Vagina (tissue), 2 donors: Measurements from ENCODE around the gene PCDH1. TPM values are rescaled to one million over a fixed set of nuclear protein-coding genes. Genes with fewer than 3 reads are reported as not detected.

ENCODE experiments used
- DNase-seq, 2 donors: peaks; one replicate each; pipeline ENCODE4 v3.0.0-alpha.2; 2017; ENCODE audit errors: extremely low spot score in 2 of 2
- H3K27ac ChIP-seq: fragments of 200-600 bp; sonication (generic); one replicate; pipeline ENCODE4 v1.5.1; 2019
- H3K27me3 ChIP-seq: fragments of 200-600 bp; sonication (generic); one replicate; pipeline ENCODE4 v1.5.1; 2019
- H3K36me3 ChIP-seq, 2 donors: fragments of 200-600 bp; sonication (generic); one replicate each; pipeline ENCODE4 v1.5.1; 2017 to 2019
- H3K4me1 ChIP-seq: fragments of 200-600 bp; sonication (generic); one replicate; pipeline ENCODE4 v1.5.1; 2019
- H3K4me3 ChIP-seq, 2 donors: fragments of 200-600 bp; sonication (generic); 1 replicate in 1 of 2; 2 replicates in 1 of 2; pipeline ENCODE4 v1.5.1; 2016 to 2019
- H3K9me3 ChIP-seq: fragments of 200-600 bp; sonication (generic); one replicate; pipeline ENCODE4 v1.5.1; 2019
- CTCF ChIP-seq, 3 experiments: fragments of 450-650 bp in 2 of 3; fragments of 200-600 bp in 1 of 3; sonication (generic) in 1 of 3; IDR thresholded peaks; one replicate each; pipeline ENCODE4 v1.5.1; 2017 to 2019; ENCODE audit warnings: antibody characterized with exemption in 3 of 3, mild to moderate bottlenecking in 2 of 3, moderate library complexity in 2 of 3
- POLR2A ChIP-seq, 2 donors: fragments of 450-650 bp; IDR thresholded peaks; one replicate each; pipeline ENCODE4 v1.6.1; 2017; ENCODE audit warnings: antibody characterized with exemption in 2 of 2, mild to moderate bottlenecking in 2 of 2, moderate library complexity in 2 of 2
- POLR2AphosphoS5 ChIP-seq, 2 donors: sonication (generic); formaldehyde crosslinking; IDR thresholded peaks; one replicate each; pipeline ENCODE4 v1.9.0; 2017; ENCODE audit warnings: antibody characterized with exemption in 2 of 2, mild to moderate bottlenecking in 2 of 2, low read depth in 1 of 2; ENCODE audit not compliant: insufficient read depth in 1 of 2
- intact Hi-C: fragments of 100-400 bp; cut with DNase I; formaldehyde crosslinking; loops from one replicate; pipeline ENCODE4 v1.15.1; 2023
- total RNA-seq: library from RNA; depleted of rRNA; stranded (reverse); fragments of >200 nt; gene quantifications from one replicate; pipeline ENCODE4 v1.2.3, GENCODE V29; 2016

PCDH1 gene
- total RNA-seq, 1 donor from 2014 or later = 38.8 TPM

GRCh38 chr5:141866096-141866495 is 12.1 kb downstream of the PCDH1 start:
- TF ChIP-seq CTCF (IDR thresholded peaks at IDR 0.05) (no peak), POLR2AphosphoS5 (IDR thresholded peaks at IDR 0.05; ENCODE audit: insufficient read depth in 1 of 2, low read depth in 1 of 2) (peak; percentile 47 to 58)
- intact Hi-C loops = no loop called here
- no peaks in the 10 kb centered on the region for H3K9me3 ChIP-seq
- H3K27ac ChIP-seq = no peak overlapping the region
- no peak overlapping the region for H3K4me3 ChIP-seq
- peaks cover 0 to 5% of the 10 kb centered on the region in 2 donors for H3K36me3 ChIP-seq
- no peak for DNase-seq
- H3K27me3 ChIP-seq = no peaks in the 10 kb centered on the region
- H3K4me1 ChIP-seq = peaks cover 12% of the 10 kb centered on the region

GRCh38 chr5:141865406-141865805 is 12.8 kb downstream of the PCDH1 start:
- TF ChIP-seq CTCF (IDR thresholded peaks at IDR 0.05) (no peak), POLR2AphosphoS5 (IDR thresholded peaks at IDR 0.05; ENCODE audit: insufficient read depth in 1 of 2, low read depth in 1 of 2) (no peak), POLR2A (IDR thresholded peaks at IDR 0.05) (no peak)
- Histone ChIP-seq H3K36me3 (peaks cover 0 to 5% of the 10 kb centered on the region in 2 donors), H3K4me3 (no peak overlapping the region), H3K27me3 (no peaks in the 10 kb centered on the region), H3K4me1 (peaks cover 5% of the 10 kb centered on the region), H3K9me3 (no peaks in the 10 kb centered on the region), H3K27ac (no peak overlapping the region)
- intact Hi-C loops = no loop called here
- DNase-seq = no peak

GRCh38 chr5:141864371-141865370 is 13.5 kb downstream of the PCDH1 start:
- TF ChIP-seq CTCF (IDR thresholded peaks at IDR 0.05) = no peak
- TF ChIP-seq POLR2A (IDR thresholded peaks at IDR 0.05) = no peak
- no peak for TF ChIP-seq POLR2AphosphoS5 (IDR thresholded peaks at IDR 0.05; ENCODE audit: insufficient read depth in 1 of 2, low read depth in 1 of 2)
- no peak for DNase-seq
- intact Hi-C loops = no loop called here
- H3K9me3 ChIP-seq = no peaks in the 10 kb centered on the region
- H3K4me3 ChIP-seq = no peak overlapping the region
- peaks cover 0 to 5% of the 10 kb centered on the region in 2 donors for H3K36me3 ChIP-seq
- H3K4me1 ChIP-seq = no peaks in the 10 kb centered on the region
- no peaks in the 10 kb centered on the region for H3K27me3 ChIP-seq
- H3K27ac ChIP-seq = no peak overlapping the region

- intact Hi-C loops = no loop called here
- Histone ChIP-seq H3K36me3 (peaks cover 0 to 5% of the 10 kb centered on the region in 2 donors), H3K4me3 (no peak overlapping the region), H3K27ac (no peak overlapping the region), H3K9me3 (no peaks in the 10 kb centered on the region), H3K27me3 (no peaks in the 10 kb centered on the region), H3K4me1 (peaks cover 4% of the 10 kb centered on the region)
- no peak for DNase-seq
- TF ChIP-seq POLR2AphosphoS5 (IDR thresholded peaks at IDR 0.05; ENCODE audit: insufficient read depth in 1 of 2, low read depth in 1 of 2) = no peak
- TF ChIP-seq CTCF (IDR thresholded peaks at IDR 0.05) = no peak
- TF ChIP-seq POLR2A (IDR thresholded peaks at IDR 0.05) = no peak
Observed at GRCh38 chr5:141863569-141864178, 14.5 kb downstream of the PCDH1 start.
